Activated CD4-positive, CD25-positive, alpha-beta regulatory T cell treated with anti-CD3 and anti-CD28 coated beads, Interleukin-2, amount 50 U/mL, for 72 hours (primary cell): ENCODE results near the gene COX19.
A peak's percentile ranks its signal among the peaks of the same experiment; 100 is the strongest.

Experiments
- DNase-seq: peaks from one replicate; pipeline ENCODE4 v3.0.0; 2021

Gene COX19, protein sequence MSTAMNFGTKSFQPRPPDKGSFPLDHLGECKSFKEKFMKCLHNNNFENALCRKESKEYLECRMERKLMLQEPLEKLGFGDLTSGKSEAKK

DNA sequence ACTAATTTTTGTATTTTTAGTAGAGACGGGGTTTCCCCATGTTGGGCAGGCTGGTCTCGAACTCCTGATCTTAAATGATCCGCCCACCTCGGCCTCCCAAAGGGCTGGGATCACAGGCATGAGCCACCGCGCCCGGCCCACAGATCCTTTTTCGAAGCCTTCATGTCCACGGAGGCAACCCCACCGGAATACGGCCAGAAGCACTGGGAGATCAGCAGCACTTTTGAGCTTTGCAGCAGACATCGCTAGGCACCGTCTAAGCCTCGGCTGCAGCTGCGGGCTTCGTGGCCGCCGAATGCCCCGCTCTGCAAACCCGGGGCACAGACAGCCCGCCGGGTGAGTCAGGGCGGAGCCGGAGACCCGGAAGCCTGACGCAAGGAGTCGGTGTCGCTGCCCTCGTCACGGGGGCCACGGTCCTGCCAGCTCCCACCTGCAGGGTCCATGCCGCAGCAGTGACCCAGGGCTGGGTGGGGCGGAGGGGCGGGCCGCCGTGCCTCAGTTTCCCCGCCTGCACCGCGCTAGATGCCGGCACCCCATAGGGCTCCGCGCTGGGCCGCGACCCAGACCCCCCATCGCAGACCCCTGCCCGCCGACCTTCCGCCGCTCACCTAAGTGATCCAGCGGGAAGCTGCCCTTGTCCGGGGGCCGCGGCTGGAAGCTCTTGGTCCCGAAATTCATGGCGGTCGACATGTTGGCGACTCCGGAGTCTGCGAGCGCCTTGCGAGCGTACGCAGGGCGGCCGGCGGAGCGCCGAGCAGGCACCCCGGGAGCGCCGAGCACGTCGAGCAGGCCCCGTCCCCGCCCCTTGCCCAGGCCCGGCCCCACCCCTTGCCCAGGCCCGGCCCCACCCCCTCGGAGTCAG lies at the start of gene COX19:
TSS of gene COX19 (minus strand) at position 730 of the 862 bp plus-strand sequence. CDS start at position 690, 40 bp downstream.
- peak; percentile 94 for DNase-seq

DNA sequence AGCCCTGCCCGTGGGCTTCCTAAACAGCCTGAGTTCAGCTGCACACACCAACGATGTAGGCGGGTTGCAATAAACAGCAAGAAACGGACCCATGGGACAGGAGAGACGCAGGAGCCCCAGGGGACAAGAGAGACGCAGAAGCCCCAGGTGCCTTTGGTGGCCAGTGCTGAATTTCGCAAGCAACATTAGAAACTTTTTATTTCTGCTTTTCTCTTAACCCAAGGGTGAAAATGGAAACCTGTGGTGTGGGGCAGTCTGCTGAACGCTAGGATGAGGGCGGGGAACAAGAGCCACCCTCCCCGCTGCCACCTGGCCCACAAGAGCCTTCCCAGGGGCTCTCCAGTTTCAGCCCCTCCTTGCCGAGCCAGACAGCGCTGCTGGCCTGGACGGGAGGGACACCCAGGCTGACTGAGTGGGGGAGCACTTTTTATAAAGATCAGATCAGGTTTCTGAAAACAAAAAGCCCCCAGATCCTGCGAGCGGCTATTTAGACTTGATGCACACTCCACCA lies 49.0 kb upstream of the COX19 start:
- DNase-seq = no peak

DNA sequence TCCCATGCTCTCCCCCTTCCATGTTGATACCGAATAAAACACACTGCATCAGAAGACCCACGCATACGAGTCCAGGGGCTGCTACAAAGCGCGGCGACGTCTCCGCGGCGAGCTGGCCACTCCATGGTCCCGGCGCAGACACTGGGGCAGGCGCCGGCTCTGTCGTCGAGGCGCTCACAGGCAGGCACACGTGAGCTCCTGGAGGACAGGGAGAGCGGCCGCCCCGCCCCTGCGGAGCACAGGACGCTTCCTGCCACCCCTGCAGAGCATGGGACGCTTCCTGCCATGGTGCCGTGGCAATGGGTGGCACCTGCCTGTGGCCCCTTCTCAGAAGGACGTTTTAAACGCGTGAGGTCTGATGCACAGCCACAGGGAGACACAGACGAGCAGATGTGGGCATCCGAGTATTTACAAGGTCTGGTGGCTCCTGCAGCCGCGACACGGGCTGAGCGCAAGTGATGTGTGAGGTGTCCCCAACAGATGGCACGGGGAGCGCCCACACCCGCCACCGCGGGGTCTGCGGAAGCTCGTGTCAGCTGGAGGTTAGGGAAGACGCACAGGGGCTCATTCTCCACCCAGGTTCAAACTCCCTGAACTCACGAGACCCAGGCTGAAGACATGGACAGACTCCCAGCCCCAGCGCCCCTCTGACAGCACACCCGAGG lies 47.6 kb upstream of the COX19 start:
- no peak for DNase-seq

DNA sequence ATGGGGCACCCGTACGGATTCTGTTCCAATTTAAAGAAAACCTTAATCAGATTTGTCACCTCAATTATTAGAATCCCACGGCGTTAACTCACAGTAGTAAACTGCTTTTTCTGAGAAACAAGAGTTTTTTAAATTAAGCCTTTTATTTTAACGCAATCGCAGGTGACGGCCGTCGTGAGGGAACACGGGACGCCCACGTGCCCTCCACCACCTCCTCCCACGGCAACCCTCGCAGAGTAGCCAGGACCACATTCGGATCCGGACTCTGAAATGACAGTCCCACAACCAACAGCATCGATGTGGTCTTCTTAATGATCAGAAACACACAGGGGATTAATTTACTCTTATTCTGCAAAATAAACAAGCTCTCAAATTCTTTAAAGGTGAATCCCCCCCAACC lies 47.0 kb upstream of the COX19 start:
- no peak for DNase-seq

DNA sequence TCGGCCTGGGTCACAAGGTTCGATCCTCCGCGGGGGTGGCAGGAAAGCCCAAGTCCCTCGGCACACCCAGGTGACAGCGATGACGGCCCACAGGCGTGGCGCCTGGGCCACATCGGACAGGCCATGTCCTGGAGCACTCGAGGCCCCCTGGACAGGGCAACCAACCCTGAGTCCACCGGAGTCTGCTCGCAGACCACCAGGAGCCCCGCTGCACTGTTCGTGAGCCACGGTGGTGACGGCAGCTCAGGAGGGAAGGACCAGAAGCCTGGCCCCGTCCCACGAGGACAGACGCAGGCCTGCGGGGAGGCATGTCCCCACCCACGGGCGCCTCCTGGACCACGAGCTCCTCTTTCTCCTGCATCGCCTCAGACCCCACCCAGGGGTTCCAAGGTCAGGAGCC lies 46.6 kb upstream of the COX19 start:
- no peak for DNase-seq

DNA sequence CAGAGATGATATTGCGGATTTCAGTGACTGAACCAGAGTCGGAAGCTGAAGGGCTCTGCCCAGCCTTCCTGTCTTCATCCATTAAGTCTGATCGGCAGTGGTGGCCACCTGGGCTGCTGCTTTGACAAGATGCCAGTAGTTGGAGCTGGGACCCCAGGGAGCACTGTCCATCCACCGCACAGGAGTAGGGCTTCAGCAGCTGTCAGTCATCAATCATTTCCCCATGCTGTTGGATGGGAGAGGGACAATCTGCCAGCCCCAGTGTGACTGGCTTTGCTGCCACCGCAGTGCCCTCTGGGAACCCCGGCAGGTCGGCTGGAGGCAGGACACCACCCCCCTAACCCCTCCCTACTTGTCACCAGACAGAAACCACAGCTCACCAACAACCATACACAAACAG lies 46.0 kb upstream of the COX19 start:
- no peak for DNase-seq

DNA sequence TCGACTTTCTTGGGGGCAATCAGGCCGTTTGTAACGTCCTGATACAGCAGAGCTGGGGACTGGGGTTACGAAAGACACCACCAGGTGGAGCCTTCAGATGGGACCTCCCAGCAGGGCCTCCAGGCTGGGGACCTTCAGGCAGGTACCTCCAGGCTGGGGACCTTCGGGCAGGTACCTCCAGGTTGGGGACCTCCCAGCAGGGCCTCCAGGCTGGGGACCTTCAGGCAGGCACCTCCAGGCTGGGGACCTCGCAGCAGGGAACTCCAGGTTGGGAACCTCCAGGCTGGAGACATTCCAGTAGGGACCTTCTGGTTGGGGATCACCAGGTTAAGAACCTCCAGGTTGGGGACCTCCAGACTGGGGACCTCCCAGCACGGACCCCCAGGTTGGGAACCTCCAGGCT lies 45.5 kb upstream of the COX19 start:
- DNase-seq = no peak

DNA sequence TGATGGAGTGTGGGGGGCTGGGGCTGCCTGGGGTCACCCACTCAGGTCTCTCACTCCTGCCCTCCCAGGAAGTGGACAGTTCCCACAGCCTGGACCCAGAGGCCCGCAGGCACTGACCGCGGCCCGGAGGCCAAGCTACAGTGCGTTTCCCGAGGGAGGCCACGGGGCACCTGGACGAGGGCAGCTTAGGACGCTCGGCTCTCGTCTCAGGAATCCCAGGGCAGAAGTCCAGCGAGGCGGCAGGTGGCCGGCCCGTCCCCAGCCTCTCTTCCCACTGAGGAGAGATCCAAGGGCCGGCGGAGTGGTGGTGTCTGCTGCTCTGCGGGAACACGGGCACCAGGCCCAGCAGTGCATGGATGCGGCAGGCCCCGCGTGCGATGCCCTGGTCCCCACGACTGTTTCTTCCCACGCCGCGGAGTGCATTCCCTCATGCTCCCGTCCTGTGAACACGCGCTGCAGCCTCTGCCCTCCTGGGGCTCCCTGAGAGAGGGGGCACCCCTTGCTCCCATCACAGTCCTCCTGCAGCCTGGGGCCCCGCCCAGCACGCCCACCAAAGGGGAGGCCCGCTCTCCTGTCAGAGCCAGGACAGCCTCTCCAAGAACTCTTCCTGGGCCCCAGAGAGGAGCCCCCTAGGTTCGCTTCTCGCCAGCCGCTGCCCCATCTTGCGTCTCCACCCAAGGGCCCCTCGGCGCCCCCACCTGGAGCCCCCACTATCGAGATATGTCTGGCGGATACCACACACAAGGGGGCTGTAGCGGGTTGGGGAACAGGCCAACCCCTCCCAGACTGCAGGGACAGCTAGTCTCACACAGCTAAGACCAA lies 44.7 kb upstream of the COX19 start:
- DNase-seq = no peak

DNA sequence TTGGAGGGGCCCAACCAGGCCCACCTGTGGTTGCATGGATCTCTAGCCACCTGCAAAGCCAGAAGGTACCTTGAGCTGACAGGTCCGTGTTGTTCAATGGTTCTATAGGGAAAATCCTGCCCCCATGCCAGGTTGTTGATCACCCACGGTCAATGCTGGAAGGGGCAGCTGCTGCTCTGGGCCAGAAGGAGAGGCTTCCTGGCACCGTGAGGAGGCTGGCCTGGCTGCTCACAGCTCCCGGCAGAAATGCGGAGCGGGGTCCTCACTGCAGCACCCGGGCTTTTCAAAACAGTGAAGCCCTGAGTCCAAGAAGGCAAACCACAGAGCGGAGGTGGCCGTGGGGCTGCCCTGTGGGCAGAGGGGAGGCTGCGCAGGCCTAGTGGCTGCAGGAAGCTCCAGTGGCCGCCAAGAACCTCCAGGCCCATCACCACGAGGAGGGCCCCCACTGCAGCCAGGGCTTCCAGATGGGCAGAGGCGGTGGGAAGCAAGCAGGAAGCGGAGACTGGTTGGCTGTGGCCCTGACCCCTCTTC lies 44.0 kb upstream of the COX19 start:
- DNase-seq = no peak

DNA sequence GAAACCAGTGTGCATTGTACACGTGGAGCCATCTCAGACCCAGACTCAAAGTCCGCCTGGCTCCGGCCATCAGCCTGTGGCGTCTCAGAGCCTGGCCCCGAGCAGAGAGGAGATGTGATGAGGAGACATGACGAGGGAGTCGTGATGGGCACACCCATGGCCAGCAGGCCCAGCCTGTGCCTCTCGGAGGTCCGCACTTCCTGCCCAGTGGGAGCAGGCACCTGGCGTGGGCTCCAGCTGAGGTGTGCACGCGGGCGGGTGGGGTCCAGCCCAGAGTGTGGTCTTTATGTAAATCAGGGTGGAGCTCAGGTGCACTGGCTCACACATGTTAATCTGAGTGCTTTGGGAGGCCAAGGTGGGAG lies 43.0 kb upstream of the COX19 start:
- DNase-seq = no peak

DNA sequence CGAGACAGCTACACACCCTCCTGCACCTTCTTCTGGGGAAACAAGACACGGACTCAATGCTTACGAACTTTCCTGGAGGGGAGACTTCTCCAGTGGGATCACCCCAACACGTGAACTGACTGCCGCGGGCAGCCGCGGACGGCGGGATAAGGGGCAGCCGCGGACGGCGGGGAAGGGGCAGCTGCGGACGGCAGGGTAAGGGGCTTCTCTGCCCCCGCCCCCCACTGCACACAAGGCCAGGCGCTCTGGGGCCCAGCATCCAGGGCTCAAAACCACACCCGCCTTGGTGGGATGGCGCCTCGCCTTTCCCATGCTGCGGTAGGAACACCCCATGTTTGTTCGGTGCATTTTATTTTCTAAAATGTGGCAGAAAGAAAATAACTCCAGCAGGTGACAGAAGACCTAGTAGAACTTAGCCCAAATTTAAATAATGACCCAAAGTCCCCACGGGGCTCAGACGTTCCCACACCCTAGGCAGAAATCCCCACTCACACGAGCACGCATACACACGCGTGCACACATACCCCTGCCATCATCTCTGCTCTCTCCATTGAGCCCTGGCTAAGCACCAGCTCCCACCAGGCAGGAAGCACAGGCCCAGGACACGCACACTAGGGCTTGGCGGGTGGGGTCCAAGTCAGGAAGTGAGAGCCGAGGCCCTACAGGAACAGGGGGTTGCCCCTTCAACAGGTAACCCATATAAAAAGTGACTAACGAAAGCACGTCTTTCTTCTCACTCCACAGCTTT lies 42.4 kb upstream of the COX19 start:
- DNase-seq = no peak

DNA sequence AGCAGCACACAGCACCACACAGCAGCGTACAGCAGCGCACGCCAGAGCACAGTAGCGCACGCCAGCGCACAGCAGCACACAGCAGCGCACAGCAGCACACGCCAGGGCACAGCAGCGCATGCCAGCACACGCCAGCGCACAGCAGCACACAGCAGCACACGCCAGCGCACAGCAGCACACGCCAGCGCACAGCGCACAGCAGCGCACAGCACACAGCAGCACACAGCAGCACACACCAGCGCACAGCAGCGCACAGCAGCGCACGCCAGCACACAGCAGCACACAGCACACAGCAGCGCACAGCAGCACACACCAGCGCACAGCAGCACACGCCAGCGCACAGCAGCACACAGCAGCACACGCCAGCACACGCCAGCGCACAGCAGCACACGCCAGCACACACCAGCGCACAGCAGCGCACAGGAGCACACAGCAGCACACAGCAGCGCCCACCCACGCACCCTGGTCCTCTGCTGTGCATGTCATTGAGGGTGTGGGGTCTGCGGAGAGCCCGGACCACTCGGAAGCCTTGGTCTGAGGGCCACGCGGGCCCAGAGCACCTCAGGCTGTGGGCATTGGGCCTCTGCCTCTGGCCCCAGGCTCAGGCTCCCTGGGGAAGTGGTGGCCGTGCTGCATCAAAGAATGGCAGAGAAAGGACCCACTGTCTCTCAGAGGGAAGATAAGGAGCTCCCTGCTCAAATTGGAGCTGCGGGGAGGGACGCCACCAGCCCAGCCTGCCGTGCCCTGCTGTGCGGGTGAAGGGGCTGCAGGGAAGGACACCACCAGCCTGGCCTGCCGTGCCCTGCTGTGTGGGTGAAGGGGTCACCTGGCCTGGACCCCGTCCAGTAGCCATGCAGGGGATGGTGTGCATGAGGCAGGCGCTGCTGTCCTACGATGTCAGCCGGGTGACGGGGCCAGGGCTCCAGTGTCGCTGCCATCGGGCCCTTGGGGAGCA lies 41.5 kb upstream of the COX19 start:
- no peak for DNase-seq

DNA sequence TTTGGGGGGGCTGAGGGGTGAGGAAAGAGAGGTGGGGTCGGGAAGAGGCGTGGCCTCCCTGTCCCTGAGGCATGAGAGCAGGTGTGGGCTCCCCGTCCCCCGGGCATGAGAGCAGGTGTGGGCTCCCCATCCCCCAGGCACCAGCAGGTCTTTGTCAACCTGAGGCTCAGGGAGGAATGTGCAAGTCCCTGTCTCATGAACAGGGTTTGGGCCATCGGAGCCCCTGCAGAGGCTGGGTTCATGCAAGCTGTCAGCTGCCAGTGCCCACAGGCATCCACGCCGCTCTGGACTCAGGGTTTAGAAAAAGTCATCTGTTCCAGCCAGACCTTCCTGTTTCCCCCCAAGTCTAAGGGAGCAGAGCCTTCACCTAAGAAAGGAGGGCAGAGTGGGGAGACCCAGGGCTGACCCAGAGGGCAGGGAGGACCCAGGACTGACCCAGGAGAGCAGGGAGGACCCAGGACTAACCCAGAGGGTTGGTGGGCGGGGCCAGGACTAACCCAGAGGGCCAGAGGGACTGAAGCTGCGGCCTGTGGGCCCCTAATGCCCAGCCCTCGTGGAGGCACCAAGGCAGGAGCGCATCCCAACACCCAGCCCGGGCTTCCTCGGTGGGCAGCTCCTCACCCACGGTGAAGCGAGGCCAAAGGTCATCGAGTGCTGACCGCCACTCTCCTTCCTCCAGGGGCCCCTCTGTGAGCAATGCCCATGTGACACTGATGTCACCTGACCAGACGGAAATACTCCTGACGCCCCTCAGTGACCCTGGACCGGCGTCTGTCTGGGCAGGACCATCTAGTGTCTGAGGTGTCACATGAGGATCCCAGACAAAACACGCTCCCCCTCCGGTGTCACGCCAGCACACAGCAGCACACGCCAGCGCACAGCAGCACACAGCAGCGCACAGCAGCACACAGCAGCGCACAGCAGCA lies 40.1 kb upstream of the COX19 start:
- no peak for DNase-seq

DNA sequence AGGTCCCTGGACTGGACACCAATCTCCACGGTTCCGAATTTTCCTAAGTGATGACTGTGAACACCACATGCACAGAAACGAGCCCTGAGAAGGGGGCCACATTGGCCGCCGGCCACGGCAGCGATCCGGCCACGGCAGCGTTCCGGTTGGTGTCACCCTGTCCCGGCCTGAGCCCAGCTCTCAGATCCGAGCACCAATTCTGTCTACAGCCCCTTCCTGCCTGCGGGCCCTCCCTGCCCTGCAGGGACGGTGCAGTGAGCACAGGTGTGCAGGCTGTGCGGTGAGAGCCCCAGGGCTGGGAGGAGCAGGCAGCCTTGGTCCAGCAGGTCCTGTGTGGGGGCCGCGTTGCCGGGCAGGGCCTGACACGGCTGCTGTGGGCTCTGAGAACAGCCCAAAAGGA lies 39.3 kb upstream of the COX19 start:
- DNase-seq = no peak

DNA sequence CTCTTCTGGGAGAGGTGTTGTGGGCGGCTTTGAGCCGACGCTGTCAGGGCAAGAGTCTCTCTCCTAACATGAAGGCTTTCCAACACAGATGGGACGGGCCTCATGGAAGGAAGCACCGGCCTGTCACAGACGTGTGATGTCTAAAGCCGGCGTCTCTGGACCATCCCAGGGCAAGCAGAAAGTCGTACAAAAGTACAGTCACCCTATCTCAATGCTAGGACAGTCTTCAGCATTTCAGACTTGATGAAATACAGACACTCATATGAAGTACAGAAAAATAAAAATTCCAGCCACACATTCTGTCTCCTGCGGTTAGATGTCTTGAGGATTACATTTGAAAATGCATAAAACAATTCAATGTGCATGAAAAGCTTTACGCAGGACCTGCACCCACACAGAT lies 38.2 kb upstream of the COX19 start:
- DNase-seq = no peak

DNA sequence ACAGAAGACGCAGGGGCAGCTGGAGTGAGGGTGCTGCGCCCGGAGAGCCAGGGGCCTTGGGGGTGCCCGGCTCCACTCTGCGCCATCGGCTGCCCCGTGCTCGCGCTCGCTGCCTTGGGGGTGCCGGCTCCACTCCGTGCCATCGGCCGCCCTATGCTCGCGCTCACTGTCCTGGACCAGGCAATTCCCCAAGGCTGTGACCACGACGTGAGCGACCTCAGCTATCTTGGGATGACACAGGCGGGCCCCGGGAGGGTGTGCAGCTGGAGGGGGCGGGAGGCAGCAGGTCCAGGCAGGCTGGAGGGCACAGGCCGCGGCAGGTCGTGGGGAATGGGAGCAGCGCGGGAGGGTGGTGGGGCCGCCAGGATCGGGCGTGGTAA lies 37.4 kb upstream of the COX19 start:
- no peak for DNase-seq

DNA sequence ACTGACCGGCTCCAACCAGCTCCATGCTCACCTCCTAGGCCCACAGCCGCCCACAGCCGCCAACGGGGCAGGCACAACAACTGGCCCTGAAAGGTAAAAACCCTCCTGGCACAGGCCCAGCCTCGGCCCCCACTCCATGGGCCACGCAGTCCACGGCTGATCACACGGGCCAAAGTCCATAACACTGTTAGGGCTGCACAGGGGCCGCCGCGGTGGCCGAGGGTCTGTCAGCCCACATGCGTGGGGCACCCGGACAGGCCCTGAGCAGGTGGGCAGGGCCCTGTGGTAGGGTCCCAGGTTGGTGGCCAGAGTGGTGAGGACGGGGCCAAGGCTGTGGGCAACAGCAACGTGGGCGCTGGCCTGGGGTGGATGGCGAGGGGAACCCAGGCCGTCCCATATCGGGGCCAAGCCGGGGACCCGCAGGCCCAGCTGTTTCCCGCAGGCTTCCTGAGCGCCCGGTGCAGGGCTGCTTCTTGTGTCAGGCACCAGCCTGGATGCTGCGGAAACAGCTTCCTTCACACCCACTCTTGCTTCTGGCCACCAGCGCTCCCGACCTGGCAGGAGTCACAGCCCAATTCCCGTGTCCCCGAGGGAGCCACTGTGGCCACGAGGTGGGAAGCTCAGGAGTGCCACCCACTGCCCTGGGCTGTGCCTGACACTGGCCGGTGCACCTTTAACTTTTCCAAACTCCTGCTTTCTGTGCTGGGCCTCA lies 36.8 kb upstream of the COX19 start:
- no peak for DNase-seq

DNA sequence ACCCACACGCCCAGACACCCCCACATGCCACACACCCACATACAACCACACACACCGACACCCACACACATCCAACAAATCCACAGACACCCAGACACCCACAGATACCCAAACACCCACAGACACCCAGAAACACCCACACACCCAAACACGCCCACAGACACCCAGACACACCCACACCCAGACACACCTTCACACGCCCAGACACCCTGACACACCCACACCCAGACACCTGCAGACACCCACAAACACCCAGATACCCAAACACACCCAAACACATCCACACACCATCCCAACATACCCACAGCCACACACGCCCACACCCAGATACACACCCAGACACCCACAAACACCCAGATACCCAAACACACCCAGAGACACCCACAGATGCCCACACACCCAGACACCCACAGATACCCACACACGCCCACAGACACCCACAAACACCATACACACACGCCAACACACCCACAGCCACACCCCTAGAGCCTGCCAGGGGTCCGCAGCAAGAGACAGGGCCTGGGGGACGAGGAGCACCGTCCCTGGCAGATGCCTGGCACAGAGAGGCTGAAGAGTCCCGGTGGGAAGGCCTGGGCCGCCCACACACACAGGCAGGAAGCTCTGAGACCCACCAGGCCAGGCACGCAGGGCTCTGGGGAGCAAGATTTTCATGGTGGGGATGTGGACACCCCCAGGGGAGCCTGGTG lies 36.1 kb upstream of the COX19 start:
- no peak for DNase-seq

DNA sequence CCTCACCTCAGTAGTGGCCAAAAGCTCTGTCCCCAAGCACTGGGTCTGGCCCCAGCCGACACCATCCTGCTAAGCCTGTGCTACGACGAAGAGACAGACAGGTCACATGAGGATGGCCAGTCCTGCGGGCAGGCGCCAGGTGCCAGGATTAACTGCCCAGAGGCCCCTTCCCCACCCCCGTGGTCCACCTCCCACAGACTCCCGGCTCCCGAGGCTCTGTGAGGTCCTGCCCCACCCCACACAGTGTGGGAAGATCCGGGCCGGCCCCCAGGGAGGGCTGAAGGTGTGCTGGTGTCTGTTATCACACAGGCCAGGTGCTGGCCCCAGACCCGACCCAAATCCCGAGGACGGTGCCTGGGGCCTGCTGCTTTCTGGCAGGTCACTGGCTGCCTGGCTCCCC lies 34.9 kb upstream of the COX19 start:
- no peak for DNase-seq
